RWPE2 (cell line): Measurements from ENCODE around the gene ENOPH1.
"Not testable (repeated sequence)": the region's sequence is repeated elsewhere in the genome, so short reads cannot be mapped to it uniquely, and the experiment has no call there.

Source experiments
- ATAC-seq: fragments of 200-7000 bp; cut with Tn5 transposase; 3 replicates; pipeline ENCODE4 v1.9.1; 2021; ENCODE audit warnings: low read depth
- DNase-seq: peaks from one replicate; pipeline ENCODE4 v3.0.0-alpha.2; 2020; ENCODE audit warnings: low spot score
- H3K27ac ChIP-seq: fragments of 450-650 bp; 2 replicates; pipeline ENCODE4 v1.5.1; 2017; ENCODE audit warnings: mild to moderate bottlenecking; ENCODE audit not compliant: poor library complexity, severe bottlenecking
- H3K27me3 ChIP-seq: fragments of 250-450 bp; sonication (Bioruptor Pico); 2 replicates; pipeline ENCODE4 v1.5.1; 2021; ENCODE audit warnings: mild to moderate bottlenecking, moderate library complexity; ENCODE audit not compliant: insufficient read depth, poor library complexity, severe bottlenecking
- H3K36me3 ChIP-seq: fragments of 250-450 bp; sonication (Bioruptor Pico); 2 replicates; pipeline ENCODE4 v1.5.1; 2020; ENCODE audit warnings: low read depth, mild to moderate bottlenecking, moderate library complexity
- H3K4me1 ChIP-seq: fragments of 250-450 bp; sonication (Bioruptor Pico); 2 replicates; pipeline ENCODE4 v1.5.1; 2021; ENCODE audit warnings: mild to moderate bottlenecking, moderate library complexity; ENCODE audit not compliant: insufficient read depth, poor library complexity, severe bottlenecking
- H3K4me3 ChIP-seq: fragments of 250-450 bp; sonication (Bioruptor Pico); 2 replicates; pipeline ENCODE4 v1.5.1; 2021; ENCODE audit warnings: mild to moderate bottlenecking, moderate library complexity; ENCODE audit not compliant: severe bottlenecking
- H3K9me3 ChIP-seq: fragments of 250-450 bp; sonication (Bioruptor Pico); 2 replicates; pipeline ENCODE4 v1.5.1; 2021; ENCODE audit warnings: mild to moderate bottlenecking, moderate library complexity; ENCODE audit not compliant: severe bottlenecking
- TF ChIP-seq, protein P1 (sequence below): fragments of 450-650 bp; IDR thresholded peaks from one replicate; pipeline ENCODE4 v1.5.1; 2017; ENCODE audit warnings: mild to moderate bottlenecking, moderate library complexity; ENCODE audit not compliant: poor library complexity, severe bottlenecking

Gene ENOPH1

DNA sequence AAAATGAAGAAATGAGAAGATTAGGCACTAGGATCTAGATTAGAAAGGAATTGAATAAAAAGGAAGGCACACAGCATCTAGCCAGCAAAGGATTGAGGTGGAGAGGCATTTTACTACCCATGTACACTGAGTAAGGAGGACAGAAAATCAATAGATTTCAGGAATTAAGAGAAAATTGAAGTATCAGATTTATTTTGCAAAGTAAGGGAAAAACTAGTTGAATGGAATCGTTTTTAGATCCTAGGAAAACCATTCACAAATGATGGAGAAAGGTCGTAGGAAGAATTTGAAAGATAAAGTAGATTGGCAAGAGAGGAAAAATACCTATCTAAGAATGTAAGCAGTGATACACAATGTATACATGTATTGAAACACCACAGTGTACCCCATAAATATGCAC, 31.3 kb downstream of the ENOPH1 start:
- H3K27me3 ChIP-seq: no peaks in the 10 kb centered on the region
- no peak for ATAC-seq
- TF ChIP-seq, protein P1, sequence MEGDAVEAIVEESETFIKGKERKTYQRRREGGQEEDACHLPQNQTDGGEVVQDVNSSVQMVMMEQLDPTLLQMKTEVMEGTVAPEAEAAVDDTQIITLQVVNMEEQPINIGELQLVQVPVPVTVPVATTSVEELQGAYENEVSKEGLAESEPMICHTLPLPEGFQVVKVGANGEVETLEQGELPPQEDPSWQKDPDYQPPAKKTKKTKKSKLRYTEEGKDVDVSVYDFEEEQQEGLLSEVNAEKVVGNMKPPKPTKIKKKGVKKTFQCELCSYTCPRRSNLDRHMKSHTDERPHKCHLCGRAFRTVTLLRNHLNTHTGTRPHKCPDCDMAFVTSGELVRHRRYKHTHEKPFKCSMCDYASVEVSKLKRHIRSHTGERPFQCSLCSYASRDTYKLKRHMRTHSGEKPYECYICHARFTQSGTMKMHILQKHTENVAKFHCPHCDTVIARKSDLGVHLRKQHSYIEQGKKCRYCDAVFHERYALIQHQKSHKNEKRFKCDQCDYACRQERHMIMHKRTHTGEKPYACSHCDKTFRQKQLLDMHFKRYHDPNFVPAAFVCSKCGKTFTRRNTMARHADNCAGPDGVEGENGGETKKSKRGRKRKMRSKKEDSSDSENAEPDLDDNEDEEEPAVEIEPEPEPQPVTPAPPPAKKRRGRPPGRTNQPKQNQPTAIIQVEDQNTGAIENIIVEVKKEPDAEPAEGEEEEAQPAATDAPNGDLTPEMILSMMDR: no peak
- H3K4me3 ChIP-seq: no peak overlapping the region
- no peaks in the 10 kb centered on the region for H3K4me1 ChIP-seq
- no peak for DNase-seq
- H3K9me3 ChIP-seq: no peaks in the 10 kb centered on the region
- H3K27ac ChIP-seq: no peak overlapping the region
- peaks cover 52% of the 10 kb centered on the region for H3K36me3 ChIP-seq

DNA sequence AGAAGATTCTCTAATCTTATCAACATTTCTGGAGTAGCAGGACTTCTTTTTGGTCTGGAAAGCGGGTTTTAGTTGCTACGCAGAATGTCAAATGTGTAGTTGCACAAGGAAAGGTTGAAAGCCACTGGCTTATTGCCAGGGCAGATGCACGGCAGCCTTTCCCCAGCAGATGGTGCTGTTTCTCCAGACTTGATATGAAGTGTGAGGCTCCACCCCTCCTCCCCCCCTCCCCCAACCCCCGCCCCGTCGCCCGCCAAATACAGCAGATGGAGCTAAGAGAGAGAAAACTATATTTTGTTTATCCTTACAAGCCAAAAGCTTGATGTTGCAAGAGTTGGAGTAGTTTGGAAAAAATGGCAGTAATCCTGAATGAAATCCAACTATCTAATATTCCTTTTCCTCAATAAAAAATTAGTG, 32.0 kb downstream of the ENOPH1 start:
- Histone ChIP-seq H3K4me3 (no peak overlapping the region), H3K36me3 (peaks cover 46% of the 10 kb centered on the region), H3K9me3 (no peaks in the 10 kb centered on the region), H3K27ac (no peak overlapping the region), H3K27me3 (no peaks in the 10 kb centered on the region), H3K4me1 (no peaks in the 10 kb centered on the region)
- TF ChIP-seq, protein P1: peak; percentile 94
- ATAC-seq (peak; percentile 68), DNase-seq (no peak)

DNA sequence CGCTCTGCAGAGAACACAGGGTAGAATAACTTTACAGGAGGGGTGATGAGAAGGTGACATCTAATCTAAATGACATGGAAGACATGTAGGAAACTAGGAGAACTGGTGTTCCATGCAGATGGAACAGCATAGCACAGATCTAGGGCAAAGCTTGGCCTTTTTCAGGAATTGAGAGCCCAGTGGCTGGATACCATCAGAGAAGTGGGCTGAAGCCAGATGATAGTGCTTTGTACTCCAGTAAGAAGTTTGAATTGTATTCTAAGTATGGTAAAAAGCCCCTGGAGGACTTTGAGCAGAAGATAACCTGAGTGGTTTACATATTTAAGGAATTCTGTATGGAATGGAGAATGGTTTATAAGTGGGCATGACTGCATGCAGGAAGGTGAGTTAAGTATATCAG, 32.8 kb downstream of the ENOPH1 start:
- Histone ChIP-seq H3K4me3 (no peak overlapping the region), H3K4me1 (no peaks in the 10 kb centered on the region), H3K9me3 (no peaks in the 10 kb centered on the region), H3K27ac (no peak overlapping the region), H3K27me3 (no peaks in the 10 kb centered on the region), H3K36me3 (peaks cover 38% of the 10 kb centered on the region)
- DNase-seq (no peak), ATAC-seq (no peak)
- TF ChIP-seq, protein P1: no peak

DNA sequence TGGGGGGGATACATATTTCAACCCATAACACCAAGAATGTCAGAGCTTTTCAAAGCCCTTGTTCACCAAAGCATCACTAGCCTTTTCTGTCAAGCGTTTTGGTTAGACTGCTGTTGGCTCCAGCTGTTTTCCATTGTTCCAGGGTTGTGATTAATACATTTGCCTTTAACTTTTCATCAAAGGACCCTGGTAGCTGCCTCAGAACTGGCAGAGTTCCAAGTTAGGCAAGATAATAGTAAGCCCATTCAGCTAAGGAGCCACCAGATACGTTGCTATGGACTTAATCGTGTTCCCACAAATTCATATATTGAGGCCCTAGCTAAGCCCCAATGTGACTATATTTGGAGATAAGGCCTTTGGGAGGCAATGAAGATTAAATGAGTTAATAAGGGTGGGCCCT, 37.1 kb downstream of the ENOPH1 start:
- Histone ChIP-seq H3K36me3 (peaks cover 10% of the 10 kb centered on the region; the same call in 1 of the 2 replicates), H3K4me3 (no peak overlapping the region), H3K9me3 (no peaks in the 10 kb centered on the region), H3K27me3 (no peaks in the 10 kb centered on the region), H3K4me1 (no peaks in the 10 kb centered on the region), H3K27ac (no peak overlapping the region)
- TF ChIP-seq, protein P1: no peak
- ATAC-seq (no peak), DNase-seq (no peak)

DNA sequence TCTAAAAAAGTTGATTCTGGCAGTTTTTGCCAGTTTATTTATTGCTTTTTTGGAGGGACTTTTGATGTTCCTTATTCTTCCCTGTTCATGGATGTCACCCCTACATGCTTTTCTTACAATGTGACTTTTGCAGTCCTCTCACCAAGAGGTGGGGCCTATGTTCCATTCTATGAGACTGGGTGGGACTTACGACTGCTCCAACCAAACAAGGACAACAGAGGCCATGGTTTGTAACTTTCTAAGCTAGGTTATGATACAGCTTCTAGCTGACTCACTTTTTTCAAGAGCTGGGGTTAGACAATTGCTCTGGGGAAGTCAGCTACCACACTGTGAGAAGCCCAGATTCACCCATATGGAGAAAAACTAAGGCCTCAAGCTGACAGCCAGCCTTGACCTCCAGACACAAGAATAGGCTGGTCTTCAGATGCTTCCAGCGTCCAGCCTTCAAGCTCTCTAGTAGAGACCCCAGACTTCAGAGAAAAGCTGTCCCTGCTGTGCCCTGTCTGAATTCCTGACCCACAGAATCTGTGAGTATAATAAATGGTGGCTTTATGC, 39.5 kb downstream of the ENOPH1 start:
- ATAC-seq: peak; percentile 35; the same call in 2 of the 3 replicates
- Histone ChIP-seq H3K27me3 (no peaks in the 10 kb centered on the region), H3K4me1 (no peaks in the 10 kb centered on the region), H3K9me3 (no peaks in the 10 kb centered on the region), H3K27ac (no peak overlapping the region), H3K4me3 (no peak overlapping the region), H3K36me3 (no peaks in the 10 kb centered on the region)
- TF ChIP-seq, protein P1: no peak
- DNase-seq: no peak

DNA sequence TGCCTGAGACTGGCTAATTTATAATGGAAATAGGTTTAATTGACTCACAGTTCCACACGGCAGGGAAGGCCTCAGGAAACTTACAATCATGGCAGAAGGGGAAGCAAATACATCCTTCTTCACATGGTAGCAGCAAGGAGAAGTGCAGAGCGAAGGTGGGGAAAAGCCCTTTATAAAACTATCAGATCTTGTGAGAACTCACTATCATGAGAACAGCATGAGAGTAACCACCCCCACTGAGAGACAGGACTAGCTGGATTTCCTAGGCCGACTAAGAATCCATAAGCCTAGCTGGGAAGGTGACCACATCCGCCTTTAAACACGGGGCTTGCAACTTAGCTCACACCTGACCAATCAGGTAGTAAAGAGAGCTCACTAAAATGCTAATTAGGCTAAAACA, 42.7 kb downstream of the ENOPH1 start:
- not testable (repeated sequence) for H3K9me3 ChIP-seq, H3K4me3 ChIP-seq, H3K27me3 ChIP-seq, DNase-seq, H3K36me3 ChIP-seq, H3K27ac ChIP-seq, ATAC-seq, H3K4me1 ChIP-seq
